GM20000 (cell line): Measurements from ENCODE around the gene ROPN1B.
A peak's percentile ranks its signal among the peaks of the same experiment; 100 is the strongest.
"Not testable (repeated sequence)": the region's sequence is repeated elsewhere in the genome, so short reads cannot be mapped to it uniquely, and the experiment has no call there.

Source experiments
- DNase-seq: peaks from one replicate; pipeline ENCODE4 v3.0.0; 2012; ENCODE audit warnings: low spot score
- CTCF ChIP-seq: IDR thresholded peaks from 2 replicates; pipeline ENCODE4 v1.5.1; 2012; ENCODE audit warnings: mild to moderate bottlenecking, control low read depth; ENCODE audit errors: extremely low read depth, missing control alignments

Gene ROPN1B

GRCh38 chr3:125965505-125965904 lies 3.5 kb upstream of the ROPN1B start:
- no peak for TF ChIP-seq CTCF
- no peak for DNase-seq

- DNase-seq: no peak
These were observed 1.8 kb upstream of the ROPN1B start for GRCh38 chr3:125967156-125967555.

GRCh38 chr3:125968121-125968520 lies 857 bp upstream of the ROPN1B start:
- not testable (repeated sequence) for DNase-seq

More at GRCh38 chr3:125967156-125967555, 1.8 kb upstream of the ROPN1B start:
- no peak for TF ChIP-seq CTCF

GRCh38 chr3:125971997-125972944 lies 3.3 kb downstream of the ROPN1B start:
- DNase-seq: not testable (repeated sequence)
- TF ChIP-seq CTCF: peak; percentile 25

GRCh38 chr3:125975245-125976002 lies 6.4 kb downstream of the ROPN1B start:
- not testable (repeated sequence) for DNase-seq

GRCh38 chr3:125976003-125976390 lies 7.0 kb downstream of the ROPN1B start:
- DNase-seq: not testable (repeated sequence)

- DNase-seq: not testable (repeated sequence)
These were observed 8.1 kb downstream of the ROPN1B start for GRCh38 chr3:125977104-125977503.

- not testable (repeated sequence) for DNase-seq
These were observed 16.0 kb downstream of the ROPN1B start for GRCh38 chr3:125984951-125985350.

- peak; percentile 75 for DNase-seq
- TF ChIP-seq CTCF: no peak
These were observed 21.4 kb downstream of the ROPN1B start for GRCh38 chr3:125990253-125990970.

GRCh38 chr3:125996751-125997150 lies 27.8 kb downstream of the ROPN1B start:
- DNase-seq: not testable (repeated sequence)
